ENCODE data around the gene IL12RB1.

Gene IL12RB1

GRCh38 chr19:18016209-18016910 is 70.4 kb downstream of the IL12RB1 start:
- FAIRE-seq = no peak

DNA sequence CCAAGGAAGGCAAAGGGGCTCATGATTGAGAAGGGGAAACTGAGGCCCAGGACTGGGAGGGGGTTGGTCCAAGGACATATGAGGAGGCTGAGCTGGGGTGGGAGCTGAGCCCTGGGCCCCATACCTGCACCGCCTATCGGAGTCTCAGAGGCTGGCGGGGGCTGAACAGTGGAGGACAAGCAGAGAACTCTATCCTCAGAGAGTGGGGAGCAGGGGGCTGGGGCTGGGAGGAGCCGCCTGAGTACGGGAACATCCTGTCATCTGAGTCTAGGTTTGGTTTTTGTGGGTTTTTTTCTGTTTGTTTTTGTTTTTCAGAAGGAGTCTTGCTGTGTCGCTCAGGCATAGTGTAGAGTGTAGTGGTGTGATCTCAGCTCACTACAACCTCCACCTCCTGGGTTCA is 72.5 kb downstream of the IL12RB1 start:
- DNase-seq (ENCODE audit: extremely low spot score, insufficient read length, low read depth) (no peak), FAIRE-seq (no peak)

More at GRCh38 chr19:18016209-18016910, 70.4 kb downstream of the IL12RB1 start:
- no peak for DNase-seq (ENCODE audit: extremely low spot score, insufficient read length, low read depth)

GRCh38 chr19:18013210-18014111 is 73.3 kb downstream of the IL12RB1 start:
- no peak for DNase-seq (ENCODE audit: extremely low spot score, insufficient read length, low read depth)

DNA sequence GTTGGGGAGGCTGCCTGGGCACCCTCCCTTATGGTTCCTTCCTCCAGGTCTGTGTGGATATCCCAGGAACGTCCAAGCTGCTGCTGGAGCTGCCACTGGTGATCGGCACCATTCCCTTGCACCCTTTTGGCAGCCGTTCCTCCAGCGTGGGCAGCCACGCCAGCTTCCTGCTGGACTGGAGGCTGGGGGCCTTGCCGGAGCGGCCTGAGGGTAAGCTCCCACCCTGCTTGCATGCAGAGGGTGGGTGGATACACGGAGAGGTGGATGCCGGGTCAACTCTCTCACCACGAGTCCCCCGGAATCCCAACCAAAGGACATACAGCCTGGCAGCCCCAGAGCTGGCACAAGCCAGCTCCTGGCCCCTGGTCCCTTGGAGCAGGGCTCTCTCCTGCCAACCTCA is 76.6 kb downstream of the IL12RB1 start:
- no peak for FAIRE-seq
- no peak for DNase-seq (ENCODE audit: extremely low spot score, insufficient read length, low read depth)

More at GRCh38 chr19:18013210-18014111, 73.3 kb downstream of the IL12RB1 start:
- FAIRE-seq = no peak

- DNase-seq (ENCODE audit: extremely low spot score, insufficient read length, low read depth) = no peak
- no peak for FAIRE-seq
These were observed 77.2 kb downstream of the IL12RB1 start for GRCh38 chr19:18009412-18010066.
